Heart left ventricle (tissue), 16 donors: ENCODE measurements around the gene CDK5RAP2. TPM values are rescaled to one million over a fixed set of nuclear protein-coding genes. Genes with fewer than 3 reads are reported as not detected.

ENCODE experiments used
- ATAC-seq, 4 donors: fragments of 200-7000 bp; cut with Tn5 transposase; one replicate each; pipeline ENCODE4 v1.9.1; 2020 to 2022; ENCODE audit warnings: moderate library complexity in 4 of 4, mild to moderate bottlenecking in 3 of 4, moderate number of reproducible peaks in 1 of 4
- DNase-seq, 5 donors: peaks; one replicate each; pipeline ENCODE4 v3.0.0-alpha.2; 2020
- H3K27ac ChIP-seq, 12 donors: fragments of 200-600 bp; sonication (generic) in 4 of 12; one replicate each; pipeline versions ENCODE4 v1.5.0 to v1.8.0; 2016 to 2022; ENCODE audit warnings: mild to moderate bottlenecking in 2 of 12
- H3K27me3 ChIP-seq, 9 donors: fragments of 200-600 bp; sonication (generic) in 2 of 9; one replicate each; pipeline versions ENCODE4 v1.5.1 to v1.8.0; 2016 to 2022; ENCODE audit warnings: mild to moderate bottlenecking in 3 of 9
- H3K36me3 ChIP-seq, 9 donors: fragments of 200-600 bp; sonication (generic) in 2 of 9; one replicate each; pipeline versions ENCODE4 v1.5.0 to v1.8.0; 2018 to 2022; ENCODE audit warnings: mild to moderate bottlenecking in 2 of 9
- H3K4me1 ChIP-seq, 12 donors: fragments of 200-600 bp; sonication (generic) in 4 of 12; one replicate each; pipeline versions ENCODE4 v1.5.0 to v1.8.0; 2016 to 2022; ENCODE audit warnings: mild to moderate bottlenecking in 3 of 12
- H3K4me3 ChIP-seq, 12 donors: fragments of 200-600 bp; sonication (generic) in 4 of 12; one replicate each; pipeline versions ENCODE4 v1.5.0 to v1.8.0; 2017 to 2022; ENCODE audit warnings: mild to moderate bottlenecking in 9 of 12, moderate library complexity in 4 of 12
- H3K9me3 ChIP-seq, 12 donors: fragments of 200-600 bp; sonication (generic) in 4 of 12; one replicate each; pipeline versions ENCODE4 v1.5.0 to v1.8.0; 2016 to 2022; ENCODE audit warnings: mild to moderate bottlenecking in 1 of 12
- CTCF ChIP-seq, 12 donors: fragments of 200-600 bp; sonication (generic) in 4 of 12; IDR thresholded peaks; one replicate each; pipeline versions ENCODE4 v1.5.0 to v1.8.0; 2018 to 2022; ENCODE audit warnings: antibody characterized with exemption in 12 of 12, mild to moderate bottlenecking in 5 of 12
- POLR2A ChIP-seq, 2 donors: fragments of 450-650 bp; IDR thresholded peaks; one replicate each; pipeline ENCODE4 v1.6.1; 2017; ENCODE audit warnings: antibody characterized with exemption in 2 of 2, mild to moderate bottlenecking in 2 of 2, moderate library complexity in 2 of 2
- WGBS, 4 donors: extraction: QIAGEN DNeasy Blood & Tissue Kit in 2 of 4; methylation state at CpG; one replicate each; pipeline versions ENCODE4 v1.1.5 to v1.1.7; 2013 to 2018; 5-methylcytosine and 5-hydroxymethylcytosine counted together
- intact Hi-C, 10 donors: fragments of 100-400 bp; cut with DNase I; formaldehyde crosslinking; loops; one replicate each; pipeline versions ENCODE4 v1.11.1 to v1.14.2; 2022
- polyA plus RNA-seq, 2 donors: library from polyadenylated mRNA; stranded (reverse); fragments of 200-250 nt; gene quantifications; one replicate each; pipeline ENCODE4 v1.2.3, GENCODE V29; 2013
- total RNA-seq, 9 donors: library from RNA; depleted of rRNA in 2 of 9; stranded (reverse); fragments of >200 nt in 2 of 9; fragmentation: NEBNext Ultra II Directional in 3 of 9; extraction: Animal tissue kit (Norgen Biotek cat#: 25700) in 3 of 9; gene quantifications; one replicate each; pipeline versions ENCODE4 v1.1.0 to v1.2.4, GENCODE V29; 2016 to 2023
- donor health status: ischemic (EF 13 %, LVEDD 7.1; RV severe dilation, severe dysfunction).
- donor health status: healthy with polysubstance abuse.
- donor health status: DM: no; HTN: yes; CAD: no.
- donor health status: DM: no; HTN: no; CAD: no.
- donor health status: ischemic (EF 25% LVEDD 6.9; RV normal size, moderate dysfunction).
- donor health status: ischemic (EF 25% LVEDD 5.7; RV mildly dilated, moderate dysfunction).
- donor health status: healthy.
- donor health status: DM: yes; HTN: yes; CAD: no.
- donor health status: ischemic (EF 35%, LVEDD 5.7; RV mildly dilated, moderate dysfunction).
- donor health status: nonischemic (EF 11% LVEDD 7.7; RV severe dilation, severe dysfunction).
- donor health status: DM: yes; HTN: yes; CAD: no.
- donor health status: PGD.
- donor health status: ischemic (EF 29% LVEDD 5.4; RV normal size, mild dysfunction).
- donor health status: nonischemic (EF 23%, LVEDD 6.1; RV moderate dilation, normal function).

The CDK5RAP2 gene
- total and polyA plus RNA-seq, 11 donors, result 26.1 to 114 (median 53.1) TPM

- Histone ChIP-seq H3K9me3 (no peaks in the 10 kb centered on the region), H3K4me1 (peaks cover 0 to 9% (median 6%) of the 10 kb centered on the region in 12 donors), H3K4me3 (no peak overlapping the region), H3K36me3 (peaks cover 0 to 68% (median 40%) of the 10 kb centered on the region in 9 donors), H3K27me3 (no peaks in the 10 kb centered on the region), H3K27ac (no peak overlapping the region)
- intact Hi-C loops, result no loop called here
- TF ChIP-seq POLR2A (IDR thresholded peaks at IDR 0.05), result no peak
- TF ChIP-seq CTCF (IDR thresholded peaks at IDR 0.05), result no peak
- ATAC-seq (no peak), DNase-seq (no peak)
- WGBS, 4 donors, result 92 to 95% (median 93%) methylated on average over 19 of the region's 19 CpGs
Measured at GRCh38 chr9:120416781-120417427, 163.1 kb downstream of the CDK5RAP2 start.

- Histone ChIP-seq H3K9me3 (no peaks in the 10 kb centered on the region), H3K36me3 (peaks cover 0 to 60% (median 31%) of the 10 kb centered on the region in 9 donors), H3K27ac (peak overlapping the region in 1 of 12 donors; percentile 56), H3K4me3 (no peak overlapping the region), H3K27me3 (no peaks in the 10 kb centered on the region), H3K4me1 (peaks cover 0 to 22% (median 8%) of the 10 kb centered on the region in 12 donors)
- ATAC-seq (no peak), DNase-seq (no peak)
- intact Hi-C loops, result loop anchor here in 1 of 10 donors (5.0 kb wide), 1 partner anchor 64 kb away; no protein-coding TSS in a partner anchor
- WGBS, 4 donors, result 91 to 94% (median 93%) methylated on average over 15 of the region's 15 CpGs
- TF ChIP-seq CTCF (IDR thresholded peaks at IDR 0.05), result no peak
- TF ChIP-seq POLR2A (IDR thresholded peaks at IDR 0.05), result no peak
Measured at GRCh38 chr9:120413121-120414048, 166.6 kb downstream of the CDK5RAP2 start.

- ATAC-seq (peak in 3 of 4 donors; percentile 27 to 65 (median 49)), DNase-seq (no peak)
- H3K4me1 ChIP-seq, result peaks cover 0 to 22% (median 8%) of the 10 kb centered on the region in 12 donors
- intact Hi-C loops, result loop anchor here in 1 of 10 donors (5.0 kb wide), 1 partner anchor 65 kb away; no protein-coding TSS in a partner anchor
- peak overlapping the region in 7 of 12 donors; percentile 15 to 56 (median 33) for H3K27ac ChIP-seq
- no peak overlapping the region for H3K4me3 ChIP-seq
- no peak for TF ChIP-seq POLR2A (IDR thresholded peaks at IDR 0.05)
- no peak for TF ChIP-seq CTCF (IDR thresholded peaks at IDR 0.05)
- H3K9me3 ChIP-seq, result no peaks in the 10 kb centered on the region
- no peaks in the 10 kb centered on the region for H3K27me3 ChIP-seq
- peaks cover 0 to 69% (median 37%) of the 10 kb centered on the region in 9 donors for H3K36me3 ChIP-seq
- 70 to 74% (median 72%) methylated on average over 4 of the region's 4 CpGs for whole genome bisulfite sequencing, 4 donors
Measured at GRCh38 chr9:120412425-120412951, 167.5 kb downstream of the CDK5RAP2 start.
